ENCODE measurements around the gene LRRC10B. TPM values are rescaled to one million over a fixed set of nuclear protein-coding genes. Genes with fewer than 3 reads are reported as not detected.

Gene LRRC10B
- total and polyA plus RNA-seq, 2 of the 8 experiments (the other 6 are each of a cell fraction or from before 2014, with no cell fraction given) = 0.47 to 0.71 TPM

DNA sequence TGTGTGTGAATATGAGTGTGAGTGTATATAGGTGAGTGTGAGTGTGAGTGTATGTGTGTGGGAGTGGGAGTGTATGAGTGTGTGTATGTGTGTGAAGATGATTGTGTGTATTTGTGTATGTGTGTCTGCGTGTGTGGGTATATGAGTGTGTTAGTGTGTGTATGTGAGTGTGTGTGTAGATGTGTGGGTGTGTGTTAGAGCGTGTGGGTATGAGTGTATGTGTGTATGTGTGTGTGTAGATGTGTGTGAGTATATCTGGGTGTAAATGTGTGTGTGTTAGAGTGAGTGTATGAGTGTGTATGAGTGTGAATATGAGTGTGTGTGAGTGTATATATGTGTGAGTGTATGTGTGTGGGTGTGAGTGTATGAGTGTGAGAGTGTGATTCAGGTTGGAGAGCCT lies 11.1 kb upstream of the LRRC10B start:
- peak overlapping the region; percentile 97; the same call in 1 of the 2 replicates for H2BK15ac ChIP-seq (ENCODE audit: low read length)
- no peak overlapping the region for H4K8ac ChIP-seq (ENCODE audit: extremely low read depth, insufficient read depth, low read length)
- H4K5ac ChIP-seq (ENCODE audit: insufficient read length, low read depth, low read length) = no peak overlapping the region
- FAIRE-seq (no peak), DNase-seq (ENCODE audit: low read depth in 1 of 2, low spot score in 2 of 2) (no peak)
- H3K23me2 ChIP-seq (ENCODE audit: low read depth, low read length) = peaks cover 12% of the 10 kb centered on the region; the same call in 1 of the 2 replicates
- H3K4ac ChIP-seq (replicated peaks; ENCODE audit: insufficient read length, low read depth, low read length) = peak overlapping the region; percentile 33
- H3K9ac ChIP-seq (replicated peaks in 1 of 4; ENCODE audit: extremely low read depth in 1 of 4, low read depth in 3 of 4, low read length in 3 of 4) = no peak overlapping the region
- H2AK5ac ChIP-seq (ENCODE audit: low read depth, low read length) = peak overlapping the region; percentile 65
- peak overlapping the region; percentile 6; the same call in 1 of the 2 replicates for H2BK5ac ChIP-seq (ENCODE audit: low read depth, low read length)
- 87 to 100% methylated on average over 2 of the region's 2 CpGs for WGBS, 2 experiments (ENCODE audit: extremely low coverage in 1 of 2, insufficient coverage in 1 of 2, insufficient read length in 1 of 2, insufficient replicate concordance in 2 of 2, low coverage in 1 of 2, low lambda C conversion rate in 2 of 2, missing lambda C conversion rate in 1 of 2)
- CTCF ChIA-PET (ENCODE audit: partially characterized antibody) = interaction anchor here (40.4 kb wide), 1 partner anchor 30 kb away, joined by 2106 read pairs; a partner anchor contains a TSS
- no peak overlapping the region for H2AFZ ChIP-seq (ENCODE audit: low read length)
- peaks cover 0 to 9% (median 6%) of the 10 kb centered on the region in 4 experiments; a peak in 5 of 7 replicates for H3K4me1 ChIP-seq (replicated peaks in 1 of 4; ENCODE audit: control insufficient read depth in 3 of 4, insufficient read depth in 4 of 4, low read length in 3 of 4)
- no peak overlapping the region for H3K4me2 ChIP-seq (ENCODE audit: insufficient read depth in 1 of 2, low read depth in 2 of 2, low read length in 2 of 2)
- no peak overlapping the region for H3K18ac ChIP-seq (ENCODE audit: extremely low read depth, low read length)
- peak overlapping the region; percentile 97 for H3K56ac ChIP-seq (replicated peaks; ENCODE audit: insufficient read length, low read depth, low read length)
- H3K4me3 ChIP-seq (ENCODE audit: extremely low read depth in 1 of 4, insufficient read depth in 2 of 4, low read depth in 3 of 4, low read length in 4 of 4) = no peak overlapping the region
- H2BK20ac ChIP-seq (ENCODE audit: low read length) = peak overlapping the region; percentile 83; the same call in 1 of the 2 replicates
- no peak overlapping the region for H3K27ac ChIP-seq (ENCODE audit: low read depth, low read length)
- no peak overlapping the region for H3K14ac ChIP-seq (ENCODE audit: insufficient read length)
- peak overlapping the region; percentile 45 for H4K91ac ChIP-seq (replicated peaks; ENCODE audit: insufficient read length, low read length)
- POLR2A ChIA-PET (ENCODE audit: partially characterized antibody) = no interaction called here
- H3K36me3 ChIP-seq (ENCODE audit: control insufficient read depth in 2 of 4, insufficient read depth in 4 of 4, low read length in 3 of 4) = no peaks in the 10 kb centered on the region
- no peak overlapping the region for H2BK120ac ChIP-seq (replicated peaks; ENCODE audit: low read depth, low read length)
- no peaks in the 10 kb centered on the region for H3K79me2 ChIP-seq (ENCODE audit: control insufficient read depth in 1 of 2, insufficient read depth in 2 of 2, low read length in 2 of 2)
- H3K27me3 ChIP-seq (replicated peaks in 1 of 4; ENCODE audit: control insufficient read depth in 3 of 4, extremely low read depth in 1 of 4, insufficient read depth in 3 of 4, low read length in 3 of 4) = peaks cover 0 to 8% (median 4%) of the 10 kb centered on the region in 4 experiments; a peak in 4 of 7 replicates
- no peaks in the 10 kb centered on the region for H3K79me1 ChIP-seq (ENCODE audit: low read depth, low read length)
- no peak overlapping the region for H3K23ac ChIP-seq (ENCODE audit: insufficient read length)
- H4K20me1 ChIP-seq (replicated peaks in 1 of 2; ENCODE audit: control insufficient read depth in 1 of 2, insufficient read depth in 2 of 2, low read length in 2 of 2) = peaks cover 0 to 7% of the 10 kb centered on the region in 2 experiments
- no peaks in the 10 kb centered on the region for H3K9me3 ChIP-seq (ENCODE audit: insufficient read depth in 2 of 2, low read depth in 1 of 2, low read length in 1 of 2)
- peak overlapping the region; percentile 60 for H2BK12ac ChIP-seq (ENCODE audit: low read depth, low read length)
- no peak for TF ChIP-seq ASH2L (IDR thresholded peaks at IDR 0.05; ENCODE audit: low read length)
- no peak for TF ChIP-seq RFX5 (IDR thresholded peaks at IDR 0.05; ENCODE audit: borderline replicate concordance, low read depth, low read length)
- TF ChIP-seq TCF12 (IDR thresholded peaks at IDR 0.05; ENCODE audit: low read depth, low read length) = no peak
- TF ChIP-seq POU5F1 (IDR thresholded peaks at IDR 0.05; ENCODE audit: low read depth, low read length) = no peak
- no peak for TF ChIP-seq FOSL1 (IDR thresholded peaks at IDR 0.05; ENCODE audit: insufficient read depth, low read depth, low read length)
- TF ChIP-seq SRF (IDR thresholded peaks at IDR 0.05; ENCODE audit: low read depth, low read length) = no peak
- no peak for TF ChIP-seq SP4 (IDR thresholded peaks at IDR 0.05; ENCODE audit: low read length)
- TF ChIP-seq, protein P1, sequence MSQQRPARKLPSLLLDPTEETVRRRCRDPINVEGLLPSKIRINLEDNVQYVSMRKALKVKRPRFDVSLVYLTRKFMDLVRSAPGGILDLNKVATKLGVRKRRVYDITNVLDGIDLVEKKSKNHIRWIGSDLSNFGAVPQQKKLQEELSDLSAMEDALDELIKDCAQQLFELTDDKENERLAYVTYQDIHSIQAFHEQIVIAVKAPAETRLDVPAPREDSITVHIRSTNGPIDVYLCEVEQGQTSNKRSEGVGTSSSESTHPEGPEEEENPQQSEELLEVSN (IDR thresholded peaks at IDR 0.05) = no peak
- TF ChIP-seq BRCA1 (IDR thresholded peaks at IDR 0.05; ENCODE audit: low read depth, low read length) = no peak
- no peak for TF ChIP-seq KDM4A (IDR thresholded peaks at IDR 0.05; ENCODE audit: low read depth, low read length, severe bottlenecking)
- no peak for TF ChIP-seq NANOG (IDR thresholded peaks at IDR 0.05; ENCODE audit: insufficient read depth, low read depth, low read length, poor library complexity, severe bottlenecking)
- no peak for TF ChIP-seq BACH1 (IDR thresholded peaks at IDR 0.05; ENCODE audit: low read length)
- TF ChIP-seq EZH2 (IDR thresholded peaks at IDR 0.05; ENCODE audit: low read depth, low read length, severe bottlenecking) = no peak
- TF ChIP-seq POLR2A (IDR thresholded peaks at IDR 0.05; ENCODE audit: control extremely low read depth in 1 of 2, low read depth in 2 of 2, low read length in 2 of 2) = no peak
- TF ChIP-seq YY1 (IDR thresholded peaks at IDR 0.05; ENCODE audit: low read depth, low read length) = no peak
